Motor neuron (in vitro differentiated cells): ENCODE measurements around the gene SH3RF3. TPM values are rescaled to one million over a fixed set of nuclear protein-coding genes. Genes with fewer than 3 reads are reported as not detected.
"Not testable (repeated sequence)": the region's sequence is repeated elsewhere in the genome, so short reads cannot be mapped to it uniquely, and the experiment has no call there.

Source experiments
- ATAC-seq, 8 experiments: fragments of 200-7000 bp; cut with Tn5 transposase; replicated peaks in 6 of 8; 2 replicates each; pipeline ENCODE4 v1.8.0; 2021; ENCODE audit warnings: mild to moderate bottlenecking in 8 of 8, moderate library complexity in 8 of 8
- H3K27ac ChIP-seq, 2 donors: fragments of 250-450 bp; sonication (Bioruptor Pico); 2 replicates each; pipeline ENCODE4 v1.9.0; 2021; ENCODE audit warnings: antibody characterized with exemption in 2 of 2, mild to moderate bottlenecking in 2 of 2, moderate library complexity in 1 of 2
- H3K4me1 ChIP-seq, 2 donors: fragments of 250-450 bp; sonication (Bioruptor Pico); replicated peaks in 1 of 2; 2 replicates each; pipeline ENCODE4 v1.6.1; 2021; ENCODE audit warnings: antibody characterized with exemption in 2 of 2, mild to moderate bottlenecking in 2 of 2, moderate library complexity in 1 of 2
- H3K4me3 ChIP-seq, 5 donors: fragments of 250-450 bp; sonication (Bioruptor Pico); 2 replicates each; pipeline ENCODE4 v1.9.0; 2021; ENCODE audit warnings: antibody characterized with exemption in 5 of 5, mild to moderate bottlenecking in 5 of 5, moderate library complexity in 4 of 5
- WGBS, 10 experiments: fragments of 450-650 bp; shearing (Covaris generic); methylation state at CpG; one replicate each; pipeline ENCODE4 v1.0.0; 2022; 5-methylcytosine and 5-hydroxymethylcytosine counted together
- in situ Hi-C, 9 experiments: fragments of 400-800 bp; cut with MboI; loops; one replicate each; pipeline ENCODE4 v1.15.0; 2021; ENCODE audit warnings: low sequenced_read_pairs in 9 of 9, low pct_unique_long_range_greater_than_20kb in 2 of 9; ENCODE audit not compliant: unreplicated experiment in 9 of 9
- total RNA-seq, 8 experiments: library from RNA; unstranded; fragments of 300-600 nt; gene quantifications; 2 replicates each; pipeline versions ENCODE4 v1.2.3 to v1.2.4, GENCODE V29; 2022

Gene SH3RF3
- total RNA-seq, 8 experiments from 2014 or later: 0.13 to 6.5 (median 3.2) TPM

GRCh38 chr2:109154226-109154625 lies 25.2 kb downstream of the SH3RF3 start:
- no peak for ATAC-seq
- WGBS, 10 experiments: 67 to 100% (median 92%) methylated on average over 1 to 2 of the region's 3 CpGs; no CpG with 5 or more reads in 6 of the 10 experiments
- in situ Hi-C loops: no loop called here

DNA sequence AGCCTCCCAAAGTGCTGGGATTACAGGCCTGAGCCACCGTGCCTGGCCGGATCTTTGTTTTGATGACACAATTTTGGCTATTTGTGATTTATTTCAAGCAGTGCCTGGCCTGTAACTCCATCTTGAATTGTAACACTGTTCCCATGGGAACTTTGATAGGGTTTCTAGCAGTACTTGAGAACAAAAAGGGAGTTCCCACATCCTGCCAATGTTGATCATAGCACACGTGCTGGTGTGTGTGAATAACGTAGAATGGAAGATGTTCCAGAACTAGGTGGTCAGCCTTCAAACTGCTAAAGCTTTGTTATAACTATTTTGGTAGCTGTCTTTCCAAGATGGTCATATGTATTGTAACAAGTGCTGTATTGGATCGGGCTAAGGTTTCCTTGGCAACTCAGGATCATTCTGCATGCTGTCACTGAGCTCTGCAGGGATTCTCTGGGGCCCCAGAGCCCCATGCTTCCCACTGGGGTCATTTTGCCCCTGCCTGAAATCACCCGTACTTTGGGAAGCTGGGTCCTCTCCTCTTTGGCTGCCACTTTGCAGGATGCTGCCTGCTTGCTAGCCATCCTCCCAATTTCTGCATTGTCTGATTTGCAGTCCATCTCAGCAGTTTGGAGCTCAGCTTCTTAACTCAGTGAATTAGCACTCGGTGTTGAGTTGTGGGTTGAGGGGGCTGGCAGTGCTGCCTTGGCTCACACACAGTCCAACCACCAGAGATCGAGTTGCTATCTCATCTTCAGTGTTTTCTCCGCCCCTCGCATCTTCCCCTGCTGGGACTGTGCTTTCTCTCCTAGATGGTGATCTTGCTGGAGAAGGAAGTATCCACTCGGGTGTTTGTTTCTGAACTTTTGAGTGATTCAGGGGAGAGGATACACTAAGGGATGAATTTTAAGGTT lies 26.8 kb downstream of the SH3RF3 start:
- peak in 5 of 8 experiments; percentile 34 to 69 (median 56) for ATAC-seq
- in situ Hi-C loops: no loop called here

More at GRCh38 chr2:109154226-109154625, 25.2 kb downstream of the SH3RF3 start:
- no peak overlapping the region for H3K27ac ChIP-seq
- peaks cover 24% of the 10 kb centered on the region in 2 donors for H3K4me1 ChIP-seq
- H3K4me3 ChIP-seq: no peak overlapping the region

DNA sequence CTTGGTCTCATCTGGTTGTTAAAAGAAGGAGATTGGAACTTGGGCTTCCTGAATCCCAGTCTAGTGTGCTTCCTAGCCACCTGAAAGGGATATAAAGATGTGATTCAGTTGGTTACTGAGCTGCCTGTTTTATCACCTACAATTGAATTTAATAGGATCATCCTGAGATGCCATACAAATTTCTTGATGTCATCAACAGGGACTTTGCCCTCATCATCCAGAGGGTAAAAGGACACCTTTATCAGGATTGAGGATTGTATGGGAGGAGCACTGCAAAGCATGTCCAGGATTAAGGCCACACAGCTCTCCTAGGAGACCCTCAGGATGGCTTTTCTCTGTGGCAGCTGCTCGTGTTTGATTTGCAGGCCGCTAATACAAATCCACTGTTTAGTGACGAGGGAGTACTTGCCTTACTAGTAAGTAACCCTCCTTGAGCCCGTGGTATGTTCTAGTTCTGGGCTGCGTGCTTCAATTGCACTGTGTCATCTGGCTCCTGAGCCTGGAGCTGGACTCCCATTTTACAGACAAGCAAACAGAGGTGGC lies 28.6 kb downstream of the SH3RF3 start:
- H3K27ac ChIP-seq: no peak overlapping the region
- no peak overlapping the region for H3K4me3 ChIP-seq
- ATAC-seq: peak in 1 of 8 experiments; percentile 26
- in situ Hi-C loops: no loop called here
- peaks cover 23 to 26% of the 10 kb centered on the region in 2 donors for H3K4me1 ChIP-seq
- WGBS, 10 experiments: 73 to 100% (median 94%) methylated on average over 2 to 4 of the region's 5 CpGs; no CpG with 5 or more reads in 3 of the 10 experiments

More for the DNA sequence above, 26.8 kb downstream of the SH3RF3 start:
- H3K4me3 ChIP-seq: no peak overlapping the region
- no peak overlapping the region for H3K27ac ChIP-seq
- whole genome bisulfite sequencing, 10 experiments: 22 to 87% (median 50%) methylated on average over 1 to 8 of the region's 11 CpGs; no CpG with 5 or more reads in 1 of the 10 experiments
- H3K4me1 ChIP-seq: peaks cover 26 to 27% of the 10 kb centered on the region in 2 donors

- Histone ChIP-seq H3K4me3 (no peak overlapping the region), H3K27ac (no peak overlapping the region), H3K4me1 (peaks cover 23 to 26% of the 10 kb centered on the region in 2 donors)
- 50 to 100% (median 96%) methylated on average over 1 to 3 of the region's 5 CpGs; no CpG with 5 or more reads in 3 of the 10 experiments for WGBS, 10 experiments
- in situ Hi-C loops: no loop called here
- ATAC-seq: no peak
These were observed 29.2 kb downstream of the SH3RF3 start for GRCh38 chr2:109158237-109158636.

DNA sequence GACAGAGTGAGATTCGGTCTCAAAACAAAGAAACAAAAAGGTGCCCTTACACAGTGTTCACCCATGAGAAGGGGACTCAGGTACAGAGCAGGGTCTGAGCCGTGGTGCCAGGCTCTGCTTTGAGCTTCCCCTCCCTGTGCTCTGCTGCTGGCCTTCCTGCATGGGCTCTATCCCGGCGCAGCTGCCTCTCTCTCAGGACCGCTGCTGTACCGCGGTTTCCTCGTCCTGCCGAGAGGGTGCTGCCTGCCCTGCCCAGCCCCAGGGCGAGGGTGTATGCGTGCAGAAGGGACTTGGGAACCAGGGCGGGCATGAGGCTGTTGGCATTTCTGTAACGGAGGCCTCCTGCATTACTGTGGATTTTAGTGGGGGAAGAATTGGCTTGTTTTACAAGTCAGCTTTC lies 30.1 kb downstream of the SH3RF3 start:
- in situ Hi-C loops: no loop called here
- 80 to 100% (median 85%) methylated on average over 1 to 13 of the region's 13 CpGs; no CpG with 5 or more reads in 3 of the 10 experiments for WGBS, 10 experiments
- no peak for ATAC-seq

GRCh38 chr2:109160714-109161440 lies 31.9 kb downstream of the SH3RF3 start:
- in situ Hi-C loops: no loop called here
- ATAC-seq: no peak

More for the DNA sequence above, 30.1 kb downstream of the SH3RF3 start:
- H3K27ac ChIP-seq: no peak overlapping the region
- no peak overlapping the region for H3K4me3 ChIP-seq
- peaks cover 23 to 26% of the 10 kb centered on the region in 2 donors for H3K4me1 ChIP-seq

GRCh38 chr2:109162367-109162766 lies 33.4 kb downstream of the SH3RF3 start:
- H3K4me3 ChIP-seq, ATAC-seq, in situ Hi-C loops, H3K27ac ChIP-seq: not testable (repeated sequence)
- 78 to 100% (median 80%) methylated on average over 1 to 2 of the region's 2 CpGs; no CpG with 5 or more reads in 7 of the 10 experiments for WGBS, 10 experiments
- H3K4me1 ChIP-seq: peaks cover 9 to 14% of the 10 kb centered on the region in 2 donors

More at GRCh38 chr2:109160714-109161440, 31.9 kb downstream of the SH3RF3 start:
- H3K4me3 ChIP-seq: no peak overlapping the region
- no peak overlapping the region for H3K27ac ChIP-seq
- H3K4me1 ChIP-seq: peaks cover 21 to 24% of the 10 kb centered on the region in 2 donors
- 29 to 90% (median 65%) methylated on average over 1 to 6 of the region's 8 CpGs; no CpG with 5 or more reads in 3 of the 10 experiments for WGBS, 10 experiments

- H3K27ac ChIP-seq: no peak overlapping the region
- H3K4me3 ChIP-seq: no peak overlapping the region
- peaks cover 7 to 14% of the 10 kb centered on the region in 2 donors for H3K4me1 ChIP-seq
- ATAC-seq: no peak
- 88 to 100% (median 100%) methylated on average over 1 to 7 of the region's 7 CpGs; no CpG with 5 or more reads in 2 of the 10 experiments for WGBS, 10 experiments
- in situ Hi-C loops: no loop called here
These were observed 34.0 kb downstream of the SH3RF3 start for GRCh38 chr2:109162999-109163398.

DNA sequence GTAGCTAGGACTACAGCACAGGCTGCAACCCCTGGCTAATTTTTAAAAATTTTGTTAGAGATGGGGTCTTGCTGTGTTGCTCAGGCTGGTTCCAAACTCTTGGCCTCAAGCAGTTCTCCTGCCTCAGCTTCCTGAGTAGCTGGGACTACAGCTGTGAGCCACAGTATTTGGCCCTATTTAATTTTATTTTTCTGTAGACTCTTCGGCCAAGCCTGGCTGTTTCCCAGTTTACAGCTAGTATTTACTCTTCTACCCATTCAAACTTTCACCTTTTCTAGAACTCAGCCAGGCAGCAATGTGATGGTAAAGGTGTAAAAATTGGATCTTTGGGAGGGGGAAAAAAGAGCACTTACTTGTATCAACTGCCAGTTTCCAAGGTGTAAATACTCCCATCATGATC lies 35.3 kb downstream of the SH3RF3 start:
- H3K4me3 ChIP-seq: no peak overlapping the region
- H3K4me1 ChIP-seq: peaks cover 7 to 12% of the 10 kb centered on the region in 2 donors
- in situ Hi-C loops: no loop called here
- 0 to 100% (median 83%) methylated on average over 1 of the region's 1 CpG; no CpG with 5 or more reads in 4 of the 10 experiments for WGBS, 10 experiments
- no peak overlapping the region for H3K27ac ChIP-seq
- no peak for ATAC-seq

DNA sequence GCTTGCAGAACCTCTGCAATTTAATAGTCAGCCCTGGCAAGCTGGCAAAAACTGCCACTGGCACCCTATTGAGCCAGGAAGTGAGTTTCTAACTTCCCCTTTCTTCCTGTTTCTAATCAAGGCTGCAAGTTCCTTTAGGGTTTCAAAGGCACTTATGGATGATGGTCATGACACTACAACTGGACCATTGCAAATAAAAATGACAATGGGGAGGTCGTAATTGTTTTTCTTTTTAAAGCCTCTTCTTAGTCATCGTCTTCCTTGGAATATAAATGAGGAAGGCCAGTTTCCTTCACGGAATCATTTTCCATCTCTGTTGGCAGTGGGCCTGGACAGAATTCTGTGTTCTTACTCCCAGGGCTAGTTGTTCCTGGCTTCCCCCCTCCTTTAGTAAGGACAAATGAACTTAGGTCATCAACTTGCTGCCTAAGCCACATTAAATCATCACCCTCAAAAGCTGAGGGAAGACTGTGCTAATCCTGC lies 35.8 kb downstream of the SH3RF3 start:
- no peak overlapping the region for H3K27ac ChIP-seq
- H3K4me3 ChIP-seq: no peak overlapping the region
- peaks cover 4 to 10% of the 10 kb centered on the region in 2 donors for H3K4me1 ChIP-seq
- WGBS, 10 experiments: 0 to 40% (median 10%) methylated on average over 1 to 3 of the region's 3 CpGs; no CpG with 5 or more reads in 3 of the 10 experiments
- ATAC-seq: peak in 4 of 8 experiments; percentile 6 to 45 (median 31)
- in situ Hi-C loops: no loop called here

GRCh38 chr2:109166811-109167210 lies 37.8 kb downstream of the SH3RF3 start:
- in situ Hi-C loops: no loop called here
- peak in 3 of 8 experiments; percentile 19 to 38 (median 29) for ATAC-seq
- Histone ChIP-seq H3K4me1 (peaks cover 6 to 10% of the 10 kb centered on the region in 2 donors), H3K27ac (no peak overlapping the region), H3K4me3 (no peak overlapping the region)
- 30 to 90% (median 86%) methylated on average over 2 of the region's 2 CpGs; no CpG with 5 or more reads in 7 of the 10 experiments for WGBS, 10 experiments

DNA sequence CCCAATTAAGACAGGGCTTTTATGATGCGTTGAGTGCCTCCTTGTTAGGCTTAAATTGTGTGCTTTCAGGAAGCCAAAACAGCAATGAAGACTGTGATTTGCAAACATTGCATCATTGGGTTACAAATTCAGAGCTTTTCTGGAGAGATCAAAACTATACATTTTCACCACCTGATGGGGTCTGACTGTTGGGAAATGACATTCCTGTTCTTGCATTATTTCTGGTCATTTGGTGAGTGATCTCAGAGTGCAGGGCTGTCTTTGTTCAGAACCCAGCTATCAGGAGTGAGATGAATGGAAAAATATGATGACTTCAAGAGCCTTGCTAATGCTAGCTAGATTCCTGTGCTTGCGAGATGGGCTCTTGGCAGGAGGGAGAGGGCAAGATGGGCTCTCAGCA lies 39.1 kb downstream of the SH3RF3 start:
- ATAC-seq: peak in 5 of 8 experiments; percentile 26 to 80 (median 59)
- H3K27ac ChIP-seq: no peak overlapping the region
- WGBS, 10 experiments: 60 to 100% (median 86%) methylated on average over 1 of the region's 2 CpGs; no CpG with 5 or more reads in 5 of the 10 experiments
- in situ Hi-C loops: no loop called here
- peaks cover 10 to 12% of the 10 kb centered on the region in 2 donors for H3K4me1 ChIP-seq
- H3K4me3 ChIP-seq: no peak overlapping the region
